ENCODE measurements around the gene ZCCHC10.
"Not testable (repeated sequence)": the region's sequence is repeated elsewhere in the genome, so short reads cannot be mapped to it uniquely, and the experiment has no call there.

Gene ZCCHC10

DNA sequence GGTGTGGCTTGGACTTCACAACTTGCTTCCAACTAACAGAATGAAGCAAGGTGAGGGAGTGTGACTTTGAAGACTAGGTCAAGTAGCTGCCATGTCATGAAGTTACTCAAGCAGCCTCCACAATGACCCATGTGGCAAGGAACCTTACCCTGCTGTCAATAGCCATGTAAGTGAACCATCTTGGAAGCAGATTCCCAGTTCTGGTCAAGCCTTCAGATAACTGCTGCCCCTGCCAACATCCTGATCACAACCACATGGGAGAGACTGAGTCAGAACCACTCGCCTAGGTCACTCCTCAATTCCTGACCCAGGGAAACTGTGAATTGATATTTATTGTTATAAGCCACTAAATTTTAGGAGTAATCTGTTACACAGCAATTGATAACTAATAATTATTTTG lies 10.9 kb downstream of the ZCCHC10 start:
- ChIA-PET POLR2A (interaction anchor here (2.2 kb wide), 1 partner anchor 52 kb away, joined by 7 read pairs; the partner anchor contains the start of gene AFF4), CTCF (no interaction called here)

GRCh38 chr5:133008455-133008854 lies 17.9 kb downstream of the ZCCHC10 start:
- POLR2A ChIA-PET; DNase-seq (ENCODE audit: extremely low spot score): not testable (repeated sequence)
- CTCF ChIA-PET = interaction anchor here (0.6 kb wide), 1 partner anchor 19 kb away, joined by 7 read pairs; no protein-coding TSS in a partner anchor

More for the DNA sequence above, 10.9 kb downstream of the ZCCHC10 start:
- no peak for DNase-seq (ENCODE audit: extremely low spot score)
- TF ChIP-seq BHLHE40 (IDR thresholded peaks at IDR 0.05; ENCODE audit: borderline replicate concordance) (no peak), ARNT (IDR thresholded peaks at IDR 0.05) (no peak), CTBP1 (IDR thresholded peaks at IDR 0.05; ENCODE audit: borderline replicate concordance) (no peak), TARDBP (IDR thresholded peaks at IDR 0.05) (no peak), PKNOX1 (IDR thresholded peaks at IDR 0.05) (no peak), NFRKB (IDR thresholded peaks at IDR 0.05) (no peak), ELF4 (IDR thresholded peaks at IDR 0.05) (no peak), LEF1 (IDR thresholded peaks at IDR 0.05; ENCODE audit: borderline replicate concordance) (no peak), FOXK2 (IDR thresholded peaks at IDR 0.05) (no peak), HDGF (IDR thresholded peaks at IDR 0.05; ENCODE audit: borderline replicate concordance) (no peak), FOXM1 (IDR thresholded peaks at IDR 0.05; ENCODE audit: borderline replicate concordance) (no peak), L3MBTL2 (conservative IDR thresholded peaks at IDR 0.05) (no peak), ZNF384 (IDR thresholded peaks at IDR 0.05) (no peak), FOXA1 (IDR thresholded peaks at IDR 0.05) (no peak), SUZ12 (IDR thresholded peaks at IDR 0.05) (no peak), SP1 (IDR thresholded peaks at IDR 0.05) (no peak)

- ChIA-PET POLR2A (interaction anchor here (1.0 kb wide), 1 partner anchor 45 kb away, joined by 3 read pairs; the partner anchor contains the start of gene HSPA4), CTCF (no interaction called here)
- no peak for TF ChIP-seq L3MBTL2 (conservative IDR thresholded peaks at IDR 0.05)
- TF ChIP-seq FOXM1 (IDR thresholded peaks at IDR 0.05; ENCODE audit: borderline replicate concordance) = no peak
- no peak for TF ChIP-seq CTBP1 (IDR thresholded peaks at IDR 0.05; ENCODE audit: borderline replicate concordance)
- TF ChIP-seq ARNT (IDR thresholded peaks at IDR 0.05) = no peak
- no peak for TF ChIP-seq PKNOX1 (IDR thresholded peaks at IDR 0.05)
- no peak for TF ChIP-seq SUZ12 (IDR thresholded peaks at IDR 0.05)
- no peak for TF ChIP-seq ZNF384 (IDR thresholded peaks at IDR 0.05)
- TF ChIP-seq HDGF (IDR thresholded peaks at IDR 0.05; ENCODE audit: borderline replicate concordance) = no peak
- TF ChIP-seq LEF1 (IDR thresholded peaks at IDR 0.05; ENCODE audit: borderline replicate concordance) = no peak
- no peak for TF ChIP-seq FOXA1 (IDR thresholded peaks at IDR 0.05)
- no peak for TF ChIP-seq TARDBP (IDR thresholded peaks at IDR 0.05)
- no peak for TF ChIP-seq BHLHE40 (IDR thresholded peaks at IDR 0.05; ENCODE audit: borderline replicate concordance)
- TF ChIP-seq FOXK2 (IDR thresholded peaks at IDR 0.05) = no peak
- no peak for TF ChIP-seq ELF4 (IDR thresholded peaks at IDR 0.05)
- TF ChIP-seq SP1 (IDR thresholded peaks at IDR 0.05) = no peak
- no peak for TF ChIP-seq NFRKB (IDR thresholded peaks at IDR 0.05)
- DNase-seq (ENCODE audit: extremely low spot score) = no peak
Measured at GRCh38 chr5:133006653-133007052, 19.7 kb downstream of the ZCCHC10 start.

DNA sequence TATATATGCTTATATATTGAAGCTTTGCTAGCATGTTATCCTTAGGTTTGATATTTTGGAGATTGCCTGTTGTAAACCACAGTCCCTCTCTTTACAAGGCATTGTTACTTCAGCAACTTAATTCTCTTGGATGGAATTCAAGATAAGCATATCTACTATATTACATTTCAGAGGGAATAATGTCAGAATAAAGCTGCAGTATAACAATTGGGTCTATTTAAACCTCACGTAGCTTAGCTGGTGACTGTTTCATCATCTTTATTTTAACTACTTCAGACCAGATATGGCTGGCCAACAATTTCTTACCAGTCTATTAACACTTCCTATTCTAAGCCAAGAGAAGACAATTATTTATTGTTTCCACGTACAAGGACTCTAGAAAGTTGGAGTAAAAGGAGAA lies 27.1 kb downstream of the ZCCHC10 start:
- CTCF ChIA-PET = no interaction called here
- no peak for DNase-seq (ENCODE audit: extremely low spot score)
- POLR2A ChIA-PET = no interaction called here
- TF ChIP-seq HDGF (IDR thresholded peaks at IDR 0.05; ENCODE audit: borderline replicate concordance) (no peak), FOXK2 (IDR thresholded peaks at IDR 0.05) (no peak), CTBP1 (IDR thresholded peaks at IDR 0.05; ENCODE audit: borderline replicate concordance) (no peak)

GRCh38 chr5:132998556-132998955 lies 27.8 kb downstream of the ZCCHC10 start:
- DNase-seq (ENCODE audit: extremely low spot score) = no peak
- POLR2A ChIA-PET = no interaction called here
- CTCF ChIA-PET = no interaction called here
- no peak for TF ChIP-seq FOXA1 (IDR thresholded peaks at IDR 0.05)
- no peak for TF ChIP-seq BHLHE40 (IDR thresholded peaks at IDR 0.05; ENCODE audit: borderline replicate concordance)
- no peak for TF ChIP-seq FOXK2 (IDR thresholded peaks at IDR 0.05)
- TF ChIP-seq ARNT (IDR thresholded peaks at IDR 0.05) = no peak
- no peak for TF ChIP-seq SP1 (IDR thresholded peaks at IDR 0.05)
- no peak for TF ChIP-seq ELF4 (IDR thresholded peaks at IDR 0.05)
- no peak for TF ChIP-seq L3MBTL2 (conservative IDR thresholded peaks at IDR 0.05)

GRCh38 chr5:132996307-132996706 lies 30.0 kb downstream of the ZCCHC10 start:
- POLR2A ChIA-PET = no interaction called here
- DNase-seq (ENCODE audit: extremely low spot score) = no peak
- CTCF ChIA-PET = no interaction called here
- TF ChIP-seq BHLHE40 (IDR thresholded peaks at IDR 0.05; ENCODE audit: borderline replicate concordance) (no peak), LEF1 (IDR thresholded peaks at IDR 0.05; ENCODE audit: borderline replicate concordance) (no peak), FOXA1 (IDR thresholded peaks at IDR 0.05) (no peak)

DNA sequence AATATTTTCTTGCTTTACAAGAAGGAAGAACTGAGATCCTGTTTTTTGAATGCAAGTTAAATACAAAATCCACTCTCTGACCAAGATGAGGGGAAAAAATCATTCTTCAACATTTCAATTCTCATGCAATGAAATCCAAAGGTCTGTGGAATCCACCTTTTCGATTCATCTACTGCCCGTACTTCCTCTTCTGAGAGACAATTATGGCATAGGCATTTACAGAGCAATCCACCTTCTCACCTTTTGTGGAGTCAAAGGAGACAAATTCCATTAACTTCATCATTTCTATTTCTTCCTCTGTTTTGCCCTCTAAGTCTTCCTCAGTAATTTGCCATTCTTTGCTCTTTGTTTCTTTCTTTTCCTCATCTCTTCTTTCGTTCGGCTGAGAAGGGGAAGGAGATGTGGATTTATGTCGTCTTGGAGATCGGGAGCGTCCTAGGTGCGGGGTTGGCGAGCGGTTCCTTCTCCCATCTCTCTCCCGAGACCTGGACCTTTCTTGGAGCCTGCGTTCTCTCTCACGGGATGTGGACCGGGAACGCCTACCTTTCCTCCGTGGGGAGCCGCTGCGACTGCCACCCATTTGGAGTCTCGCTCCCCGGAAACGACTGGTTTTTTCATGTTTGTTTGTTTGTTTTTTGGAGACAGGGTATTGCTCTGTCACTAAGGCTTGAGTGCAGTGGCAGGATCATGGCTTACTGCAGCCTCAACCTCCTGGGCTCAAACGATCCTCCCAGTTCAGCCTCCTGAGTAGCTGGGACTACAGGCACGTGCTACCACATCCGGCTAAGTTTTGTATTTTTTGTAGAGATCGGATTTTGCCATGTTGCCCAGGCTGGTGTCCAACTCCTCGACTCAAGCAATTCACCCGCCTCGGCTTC lies 38.6 kb downstream of the ZCCHC10 start:
- no peak for DNase-seq (ENCODE audit: extremely low spot score)
- POLR2A ChIA-PET = no interaction called here
- no peak for TF ChIP-seq FOXM1 (IDR thresholded peaks at IDR 0.05; ENCODE audit: borderline replicate concordance)
- no peak for TF ChIP-seq LEF1 (IDR thresholded peaks at IDR 0.05; ENCODE audit: borderline replicate concordance)
- no peak for TF ChIP-seq HDGF (IDR thresholded peaks at IDR 0.05; ENCODE audit: borderline replicate concordance)
- TF ChIP-seq TARDBP (IDR thresholded peaks at IDR 0.05) = no peak
- no peak for TF ChIP-seq SUZ12 (IDR thresholded peaks at IDR 0.05)
- no peak for TF ChIP-seq ARNT (IDR thresholded peaks at IDR 0.05)
- TF ChIP-seq FOXK2 (IDR thresholded peaks at IDR 0.05) = no peak
- TF ChIP-seq NFRKB (IDR thresholded peaks at IDR 0.05) = no peak
- no peak for TF ChIP-seq PKNOX1 (IDR thresholded peaks at IDR 0.05)
- no peak for TF ChIP-seq BHLHE40 (IDR thresholded peaks at IDR 0.05; ENCODE audit: borderline replicate concordance)
- no peak for TF ChIP-seq L3MBTL2 (conservative IDR thresholded peaks at IDR 0.05)
- TF ChIP-seq FOXA1 (IDR thresholded peaks at IDR 0.05) = no peak
- no peak for TF ChIP-seq CTBP1 (IDR thresholded peaks at IDR 0.05; ENCODE audit: borderline replicate concordance)
- no peak for TF ChIP-seq SP1 (IDR thresholded peaks at IDR 0.05)
- TF ChIP-seq ZNF384 (IDR thresholded peaks at IDR 0.05) = no peak
- no peak for TF ChIP-seq ELF4 (IDR thresholded peaks at IDR 0.05)
- CTCF ChIA-PET = no interaction called here

DNA sequence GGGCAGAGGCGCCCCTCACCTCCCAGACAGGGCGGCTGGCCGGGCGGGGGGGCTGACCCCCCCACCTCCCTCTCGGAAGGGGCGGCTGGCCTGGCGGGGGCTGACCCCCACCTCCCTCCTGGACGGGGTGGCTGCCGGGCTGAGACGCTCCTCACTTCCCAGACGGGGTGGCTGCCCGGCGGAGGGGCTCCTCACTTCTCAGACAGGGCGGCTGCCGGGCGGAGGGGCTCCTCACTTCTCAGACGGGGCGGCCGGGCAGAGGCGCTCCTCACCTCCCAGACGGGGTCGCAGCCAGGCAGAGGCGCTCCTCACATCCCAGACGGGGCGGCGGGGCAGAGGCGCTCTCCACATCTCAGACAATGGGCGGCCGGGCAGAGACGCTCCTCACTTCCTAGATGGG lies 43.4 kb downstream of the ZCCHC10 start:
- POLR2A ChIA-PET; CTCF ChIA-PET; DNase-seq (ENCODE audit: extremely low spot score): not testable (repeated sequence)
